Activated CD4-positive, alpha-beta T cell treated with anti-CD3 and anti-CD28 coated beads, Interleukin-2, amount 50 U/mL, for 48 hours (primary cell): ENCODE results near the gene PPP2R5B.
"Not testable (repeated sequence)": the region's sequence is repeated elsewhere in the genome, so short reads cannot be mapped to it uniquely, and the experiment has no call there.

Experiments
- DNase-seq, 2 experiments: peaks; one replicate each; pipeline ENCODE4 v3.0.0-alpha.2; 2020

PPP2R5B gene

DNA sequence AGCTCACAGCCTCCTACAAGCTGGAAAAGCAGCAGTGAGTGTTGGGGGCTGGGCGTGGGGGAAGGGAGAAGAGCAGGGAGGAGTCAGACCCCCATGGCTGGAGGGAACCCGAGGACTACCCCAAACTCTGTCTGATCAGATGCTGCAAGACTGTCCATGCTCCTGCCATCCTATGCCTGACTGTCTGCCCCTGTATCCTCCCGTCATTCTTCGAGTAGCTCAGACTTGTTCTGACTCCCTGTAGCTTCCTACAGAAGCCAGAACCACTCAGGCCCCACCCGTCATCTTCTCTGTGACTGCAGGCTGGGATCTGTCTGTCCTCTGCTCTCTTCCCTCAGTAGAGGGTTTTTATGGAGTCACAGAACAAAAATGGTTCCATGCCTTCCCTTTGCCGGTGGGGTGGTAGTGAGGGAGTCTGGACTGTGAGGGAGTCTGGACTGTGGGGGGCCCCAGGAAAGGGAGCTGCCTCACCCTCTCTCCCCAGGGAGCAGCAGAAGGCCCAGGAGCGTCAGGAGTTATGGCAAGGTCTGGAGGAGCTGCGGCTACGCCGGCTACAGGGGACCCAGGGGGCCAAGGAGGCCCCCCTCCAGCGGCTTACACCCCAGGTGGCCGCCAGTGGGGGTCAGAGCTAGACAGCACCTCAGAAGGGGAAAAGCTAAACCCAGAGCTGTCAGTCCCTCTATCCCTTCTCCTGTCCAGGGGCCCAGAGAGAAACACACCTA is 8.9 kb downstream of the PPP2R5B start:
- DNase-seq = no peak

DNA sequence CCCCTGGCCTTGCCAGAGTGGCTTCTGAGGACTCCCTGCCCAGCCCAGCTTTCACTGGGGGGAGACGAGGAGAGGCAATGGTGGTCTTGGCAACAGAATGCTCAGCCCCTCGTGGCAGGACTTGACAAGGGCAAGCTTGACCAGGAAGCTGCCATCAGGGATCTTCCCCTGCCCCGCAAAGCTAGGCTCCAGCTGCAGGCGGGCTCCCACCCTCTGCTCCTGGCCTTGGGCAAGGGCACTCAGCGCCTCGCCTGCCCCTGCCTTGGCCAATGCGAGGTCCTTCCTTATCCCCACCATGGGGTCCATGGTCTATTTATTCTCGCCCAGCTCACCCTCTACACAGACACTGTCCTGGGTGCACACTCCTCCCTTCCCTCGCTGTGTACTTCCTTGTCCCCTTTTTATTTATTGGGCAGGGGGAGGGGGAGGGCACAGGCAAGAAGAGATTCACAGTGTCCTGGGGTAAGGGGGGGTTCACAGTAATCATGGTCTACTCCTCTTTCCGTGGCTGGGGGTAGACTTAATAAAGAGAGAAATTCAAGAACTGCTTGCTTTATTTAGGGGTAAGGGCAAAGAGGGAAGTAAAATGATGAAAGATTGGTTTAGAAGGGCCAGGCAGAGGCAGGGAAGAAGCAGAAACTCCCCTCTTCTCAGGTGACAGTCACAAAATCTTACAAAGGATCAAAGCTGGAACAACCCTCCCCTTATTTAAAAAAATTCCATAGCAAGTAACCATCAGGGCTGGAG is 9.6 kb downstream of the PPP2R5B start:
- DNase-seq = no peak

DNA sequence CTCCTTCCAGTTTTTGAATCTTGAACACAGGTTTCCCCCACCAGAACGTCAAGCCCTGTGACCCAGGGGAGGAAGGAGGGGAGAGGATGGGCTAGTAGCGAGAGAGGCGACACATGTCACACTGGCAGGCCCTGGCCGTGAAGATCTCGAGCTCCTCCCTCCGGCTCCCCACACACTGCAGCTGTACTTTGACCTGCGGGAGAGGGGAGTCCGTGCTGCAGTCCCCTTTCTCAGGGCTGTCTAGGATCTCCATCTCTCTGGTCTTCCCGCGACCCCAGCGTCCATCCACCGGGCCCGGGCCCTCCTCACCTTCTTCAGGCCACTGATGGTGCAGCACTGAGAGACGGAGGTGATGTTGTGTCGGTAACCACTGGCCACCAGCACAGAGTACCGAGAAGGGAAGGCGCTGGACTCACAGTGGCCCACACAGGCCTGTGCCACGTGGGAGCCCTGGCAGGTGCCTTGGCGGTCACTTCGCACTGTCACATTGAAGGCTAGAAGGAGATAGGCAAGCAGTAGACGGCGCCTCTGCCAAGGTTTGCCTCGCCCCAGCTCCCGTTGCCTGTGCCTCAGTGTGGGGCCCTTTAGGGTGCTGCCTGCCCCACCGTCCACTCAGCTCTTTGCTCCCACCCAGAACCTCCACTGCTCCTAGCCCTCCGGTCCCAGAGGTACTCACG is 10.3 kb downstream of the PPP2R5B start:
- no peak for DNase-seq

DNA sequence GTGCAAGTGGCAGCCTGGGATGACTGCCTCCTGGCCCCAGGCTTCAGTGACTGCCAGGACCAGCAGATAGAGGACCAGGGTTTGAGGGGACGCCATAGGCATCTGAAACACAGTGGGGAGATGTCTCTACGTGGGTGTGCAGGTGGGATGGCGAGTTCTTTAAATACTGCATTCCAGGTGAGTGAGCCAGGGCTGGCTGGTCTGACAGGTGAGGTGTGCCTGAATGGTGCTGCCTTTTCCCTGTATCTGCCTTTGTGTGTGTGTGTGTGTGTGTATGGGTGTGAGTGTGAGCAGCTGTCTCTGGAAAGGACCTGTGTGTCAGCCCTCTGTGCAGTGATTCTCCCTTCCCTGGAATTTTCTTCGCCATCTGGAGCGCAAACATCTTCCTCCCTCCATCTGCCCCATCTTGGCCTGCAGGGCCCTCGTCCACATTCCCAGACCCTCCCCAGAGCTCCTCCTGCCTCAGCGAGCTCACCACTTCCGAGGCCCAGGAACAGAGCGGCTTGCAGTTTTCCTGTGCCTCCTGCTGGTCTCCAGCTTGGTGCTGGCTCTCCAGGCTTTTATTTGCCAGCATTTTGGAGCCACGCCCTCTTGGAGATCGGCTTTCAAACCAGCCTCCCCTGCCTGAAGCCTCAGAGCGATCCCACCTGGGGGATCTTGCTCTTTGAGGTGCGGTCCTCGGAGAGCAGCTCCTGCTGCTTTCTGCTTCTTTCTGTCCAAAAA is 11.0 kb downstream of the PPP2R5B start, which contains the start of gene GPHA2:
GPHA2 (minus strand) TSS at position 535 of the 723 bp plus-strand sequence; CDS start at position 102, 433 bp downstream.
- DNase-seq = no peak

DNA sequence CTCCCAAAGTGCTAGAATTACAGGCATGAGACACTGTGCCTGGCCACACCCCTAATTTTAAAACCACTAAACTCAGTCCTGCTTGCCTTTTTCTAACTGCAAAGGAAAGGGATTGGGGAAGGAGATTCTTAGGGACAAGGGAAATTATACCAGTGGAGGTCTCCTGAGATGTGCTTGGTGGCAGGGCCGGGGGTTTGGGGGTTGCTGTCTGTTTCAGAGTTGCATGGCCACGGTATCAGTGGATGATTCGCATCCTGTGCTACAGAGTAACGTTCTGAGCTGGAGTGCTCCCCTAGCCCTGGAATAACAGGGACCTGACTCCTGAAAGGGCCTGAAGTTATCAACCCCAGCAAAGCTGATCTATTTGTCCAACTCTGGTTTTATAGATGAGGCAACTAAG is 12.1 kb downstream of the PPP2R5B start:
- DNase-seq = no peak

DNA sequence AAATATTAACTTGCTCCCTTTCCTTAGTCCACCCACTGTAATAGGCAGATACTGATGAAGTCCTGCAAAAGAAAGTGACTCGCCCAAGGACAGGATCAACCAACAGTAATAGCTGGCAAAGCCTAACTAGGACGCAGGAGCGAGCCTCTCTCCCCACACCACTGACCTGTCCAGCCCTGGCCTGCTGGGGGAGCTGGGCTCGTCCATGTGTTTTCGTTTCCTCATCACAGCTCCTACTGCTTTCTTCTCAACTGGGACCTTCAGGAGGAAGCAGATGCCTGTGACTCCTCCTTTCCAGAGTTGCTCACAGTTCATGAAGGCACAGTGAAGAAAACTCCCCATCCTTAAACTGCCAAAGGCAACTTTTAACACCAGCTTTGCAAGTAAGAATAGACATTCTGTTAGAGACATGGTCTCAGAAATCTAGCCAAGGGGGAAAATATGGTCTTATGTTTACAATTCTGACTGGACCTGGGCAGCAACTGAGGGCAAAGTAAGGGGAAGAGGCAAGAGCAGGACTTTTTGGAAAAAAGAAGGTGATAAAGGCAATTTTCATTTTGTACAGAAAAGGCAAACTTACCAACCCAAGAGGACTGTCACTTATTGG is 22.8 kb downstream of the PPP2R5B start:
- DNase-seq = no peak

DNA sequence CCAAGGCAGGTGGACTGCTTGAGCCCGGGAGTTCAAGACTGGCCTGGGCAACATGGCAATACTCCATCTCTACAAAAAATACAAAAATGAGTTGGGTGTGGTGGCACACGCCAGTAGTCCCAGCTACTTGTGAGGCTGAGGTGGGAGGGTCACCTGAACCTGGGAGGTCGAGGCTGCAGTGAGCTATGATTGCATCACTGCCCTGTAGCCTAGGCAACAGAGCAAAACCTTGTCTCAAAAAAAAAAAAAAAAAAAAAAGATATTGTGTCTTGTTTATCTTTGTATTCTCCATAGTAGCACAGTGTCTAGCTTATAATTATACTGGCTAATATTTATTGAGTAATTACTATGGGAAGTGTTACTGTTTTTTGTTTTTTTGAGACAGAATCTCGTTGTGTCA is 27.0 kb downstream of the PPP2R5B start:
- DNase-seq = no peak

DNA sequence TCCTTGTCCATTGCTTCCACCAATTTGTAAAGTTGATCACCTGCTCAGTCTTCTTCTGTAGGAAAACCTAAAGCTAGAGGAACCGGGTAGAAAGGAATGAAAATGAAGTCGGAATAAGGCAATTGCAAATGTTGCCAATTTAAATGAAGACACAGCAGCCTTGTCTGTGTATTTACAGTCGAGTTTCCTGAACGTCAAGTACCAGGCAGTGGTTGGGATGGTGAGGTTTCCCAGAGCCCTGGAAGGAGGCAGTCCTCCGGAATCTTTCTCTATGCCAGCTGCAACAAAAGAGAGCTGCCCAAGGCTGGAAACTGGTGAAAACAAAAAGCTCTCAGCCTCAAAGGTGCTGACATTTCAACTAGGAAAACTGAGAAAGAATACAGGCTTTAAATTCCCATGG is 29.7 kb downstream of the PPP2R5B start:
- no peak for DNase-seq

DNA sequence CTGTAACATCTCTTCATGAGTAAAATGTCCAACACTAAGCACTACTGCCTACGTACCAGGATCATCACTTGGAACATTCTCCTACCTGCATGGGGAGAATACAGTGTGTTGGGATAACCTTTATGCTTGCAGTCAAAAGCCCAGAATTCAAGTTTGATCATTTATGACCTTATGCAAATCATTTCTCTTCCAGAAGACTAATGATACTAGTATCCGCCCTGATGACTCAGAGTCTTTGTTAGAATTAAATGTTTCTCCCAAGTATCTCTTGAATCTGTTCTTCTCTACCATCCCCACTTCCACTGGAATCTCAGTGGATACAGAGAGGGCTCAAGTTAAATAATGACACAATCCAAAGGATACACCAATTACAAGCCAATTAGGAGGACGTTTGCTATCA is 35.0 kb downstream of the PPP2R5B start:
- DNase-seq = no peak

DNA sequence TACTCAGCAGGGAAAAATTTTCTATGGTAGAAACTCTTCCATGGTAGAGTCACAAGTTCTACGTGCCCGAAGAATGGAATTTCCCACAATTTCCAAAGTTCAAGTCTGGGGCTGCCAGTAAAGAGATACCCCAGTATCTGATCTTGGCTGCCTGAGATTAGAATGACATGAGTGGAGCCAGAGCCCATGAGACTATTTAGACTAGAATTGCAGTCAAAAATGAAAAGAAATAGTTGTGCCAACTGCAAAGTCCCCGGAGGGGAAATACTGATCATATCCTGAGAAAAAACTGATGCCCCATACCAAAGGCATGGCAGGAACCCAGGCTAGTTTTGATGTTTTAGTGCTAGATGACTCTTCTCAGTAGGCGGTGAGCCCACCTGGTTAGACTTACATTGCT is 36.2 kb downstream of the PPP2R5B start:
- no peak for DNase-seq

DNA sequence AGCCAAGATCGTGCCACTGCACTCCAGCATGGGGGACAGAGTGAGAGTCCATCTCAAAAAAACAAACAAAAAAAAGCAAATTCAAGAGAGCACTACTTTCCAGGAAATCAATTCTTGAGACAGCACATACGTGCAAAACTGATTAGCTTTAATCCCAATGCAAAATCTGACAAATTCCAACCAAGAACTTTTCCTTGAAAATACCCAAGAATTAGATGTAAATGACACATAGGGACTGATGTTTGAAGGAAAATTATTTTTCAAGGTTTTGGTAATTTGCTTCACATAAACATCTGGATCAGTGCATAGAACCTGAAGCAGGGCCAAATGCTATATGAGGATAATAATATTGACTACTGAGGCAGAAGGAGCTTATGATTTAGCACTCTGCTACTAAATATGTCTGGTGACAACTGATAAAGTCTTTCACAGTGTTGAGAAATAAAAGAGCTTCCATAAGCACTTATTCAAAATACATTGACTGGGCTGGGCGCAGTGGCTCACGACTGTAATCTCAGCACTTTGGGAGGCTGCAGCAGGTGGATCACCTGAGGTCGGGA is 38.7 kb downstream of the PPP2R5B start:
- no peak for DNase-seq

DNA sequence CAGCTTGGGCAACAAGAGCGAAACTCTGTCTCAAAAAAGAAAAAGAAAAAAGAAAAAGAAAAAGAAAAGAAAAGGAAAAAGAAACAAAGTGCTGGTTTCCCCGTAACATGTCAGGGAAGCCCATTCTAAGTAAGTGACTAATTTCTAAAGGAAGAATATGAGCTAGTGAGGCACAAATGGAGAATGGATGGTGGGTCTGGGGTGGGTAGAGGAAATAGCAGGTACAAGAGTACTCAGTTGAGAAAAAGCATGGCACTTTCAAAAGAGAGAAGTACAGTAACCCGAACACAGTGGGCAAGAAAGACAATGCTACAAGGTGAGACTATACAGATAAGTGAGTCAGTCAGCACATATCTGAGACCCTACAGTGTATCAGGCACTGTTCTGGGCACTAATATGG is 42.9 kb downstream of the PPP2R5B start:
- DNase-seq = peak in 1 of 2 experiments; percentile 21

DNA sequence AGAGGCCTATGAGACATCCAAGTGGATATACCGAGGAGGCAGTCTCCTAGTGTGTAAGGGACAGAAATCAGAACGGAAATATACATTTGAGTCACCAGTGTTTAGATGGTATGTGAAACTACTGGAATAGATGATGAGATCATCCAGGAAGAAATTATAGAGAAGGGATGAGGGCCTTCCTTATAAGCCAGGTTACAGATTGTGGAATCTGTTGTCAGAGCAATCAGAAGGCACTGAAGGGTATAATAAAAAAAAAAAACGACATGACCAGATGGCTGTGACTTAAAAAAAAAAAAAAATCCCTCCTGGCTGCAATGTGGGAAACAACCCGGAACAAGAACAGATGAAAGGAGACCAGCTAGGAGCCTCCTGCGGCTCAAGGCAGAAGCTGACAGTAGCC is 44.7 kb downstream of the PPP2R5B start:
- no peak for DNase-seq

DNA sequence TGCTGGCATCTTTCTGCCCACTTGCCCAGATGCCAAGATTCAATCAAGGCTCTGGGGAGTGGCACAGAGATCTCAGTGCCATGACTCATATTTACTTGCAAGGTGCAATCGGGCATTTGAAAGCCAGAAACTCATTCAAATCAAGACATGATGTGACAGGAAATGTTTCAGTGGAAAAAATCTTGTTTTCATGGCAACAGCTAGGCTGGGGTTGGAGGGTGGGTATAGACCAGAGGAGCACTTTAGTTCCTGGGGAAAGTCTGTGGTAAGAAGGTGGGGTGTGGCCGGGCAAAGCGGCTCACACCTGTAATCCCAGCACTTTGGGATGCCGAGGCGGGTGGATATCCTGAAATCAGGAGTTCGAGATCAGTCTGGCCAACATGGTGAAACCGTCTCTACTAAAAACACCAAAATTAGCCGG is 46.3 kb downstream of the PPP2R5B start:
- peak; percentile 28 to 53 for DNase-seq

DNA sequence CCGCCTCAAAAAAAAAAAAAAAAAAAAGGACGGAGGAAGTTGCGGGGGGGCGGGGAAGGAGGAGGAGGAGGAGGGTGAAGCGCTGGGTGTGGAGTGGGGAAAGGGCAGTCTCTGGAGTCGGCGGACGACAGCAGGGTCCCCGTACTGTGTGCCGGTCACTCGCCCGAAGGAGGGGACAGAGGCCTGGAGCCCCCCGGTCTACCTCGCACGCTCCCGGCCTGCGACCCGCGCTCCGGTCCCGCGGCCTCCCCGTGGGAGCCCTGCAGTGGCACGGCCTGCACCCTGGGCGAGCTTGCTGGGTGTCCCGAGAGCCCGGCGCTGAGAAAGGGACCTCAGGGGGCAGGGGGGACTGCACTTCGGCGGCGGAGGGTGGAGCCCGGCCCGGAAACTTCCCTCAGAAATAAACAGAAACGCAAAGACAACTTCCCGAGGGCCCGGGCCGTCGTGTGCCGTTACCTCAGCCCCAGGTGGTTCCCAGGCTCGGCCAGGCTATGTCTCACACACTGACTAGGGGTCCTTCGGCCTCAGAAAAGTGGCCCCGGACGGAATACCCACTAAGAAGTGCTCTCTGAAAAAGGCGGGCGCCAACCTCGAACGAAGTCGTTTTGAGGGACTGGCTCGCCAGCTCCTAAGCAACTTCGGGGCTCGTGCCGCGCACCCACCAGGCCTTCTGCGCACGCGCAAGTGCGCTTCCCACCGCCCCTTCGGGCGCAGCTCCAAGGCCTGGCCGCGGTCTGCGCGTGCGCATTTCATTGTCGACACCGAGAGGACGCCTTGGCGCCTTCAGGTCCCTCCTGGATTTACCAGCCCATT is 47.1 kb downstream of the PPP2R5B start, which contains the start of gene MAJIN:
MAJIN (minus strand) TSS at position 688 of the 813 bp plus-strand sequence. CDS start 12,703 bp downstream, outside the sequence.
- peak; percentile 87 to 89 for DNase-seq

DNA sequence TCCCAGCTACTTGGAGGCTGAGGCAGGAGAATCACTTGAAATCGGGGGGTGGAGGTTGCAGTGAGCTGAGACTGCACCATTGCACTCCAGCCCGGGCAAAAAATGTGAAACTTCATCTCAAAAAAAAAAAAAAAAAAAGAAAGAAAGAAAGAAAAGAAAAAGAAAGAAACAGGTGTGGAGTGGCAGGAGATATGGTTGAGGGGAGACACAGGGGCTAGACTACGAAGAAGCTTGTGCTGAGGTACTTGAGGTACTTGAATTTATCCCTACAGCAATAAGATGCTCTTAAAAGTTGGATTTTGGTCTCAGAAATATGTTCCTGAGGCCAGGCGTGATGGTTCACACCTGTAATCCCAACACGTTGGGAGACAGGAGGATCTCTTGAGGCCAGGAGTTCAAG is 49.6 kb downstream of the PPP2R5B start:
- DNase-seq = no peak

DNA sequence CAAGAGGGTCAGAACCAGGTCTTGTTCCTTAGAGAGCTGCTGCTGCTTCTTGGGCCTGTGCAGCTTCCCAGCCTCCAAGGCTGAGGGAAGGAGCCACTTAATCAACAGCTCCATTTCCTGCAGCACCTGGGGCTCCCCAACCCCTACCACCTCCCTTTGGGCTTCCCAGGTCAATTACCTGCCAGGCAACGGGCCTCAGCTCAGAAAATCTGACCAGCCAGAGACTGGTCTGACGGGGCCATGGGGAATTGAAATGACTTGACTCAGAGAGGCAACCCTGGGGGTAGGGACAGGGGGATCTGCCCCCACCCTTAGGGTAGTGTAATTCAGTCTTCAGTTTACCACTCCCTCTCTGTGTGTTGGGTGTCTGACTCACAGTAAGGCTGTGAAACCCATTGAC is 52.2 kb downstream of the PPP2R5B start:
- no peak for DNase-seq

DNA sequence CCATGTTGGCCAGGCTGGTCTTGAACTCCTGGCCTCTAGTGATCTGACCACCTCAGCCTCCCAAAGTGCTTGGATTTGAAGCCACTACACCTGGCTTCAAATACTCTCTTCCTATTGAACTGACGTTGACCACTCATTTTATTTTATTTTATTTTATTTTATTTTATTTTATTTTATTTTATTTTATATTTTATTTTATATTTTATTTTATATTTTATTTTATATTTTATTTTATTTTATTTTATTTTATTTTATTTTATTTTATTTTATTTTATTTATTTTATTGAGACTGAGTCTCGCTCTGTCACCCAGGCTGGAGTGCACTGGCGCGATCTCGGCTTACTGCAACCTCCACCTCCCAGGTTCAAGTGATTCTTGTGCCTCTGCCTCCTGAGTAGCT is 58.9 kb downstream of the PPP2R5B start:
- not testable (repeated sequence) for DNase-seq
